Stimulated activated naive CD8-positive, alpha-beta T cell treated with anti-CD3 and anti-CD28 coated beads, Interleukin-15, amount 100 ng/mL, for 72 hours (primary cell): ENCODE data around the gene CYB5B.

Experiments used
- ATAC-seq: fragments of 150-1000 bp; cut with Tn5 transposase; 2 replicates; pipeline ENCODE4 v1.10.0; 2021; ENCODE audit warnings: mild to moderate bottlenecking, moderate library complexity
- DNase-seq, 2 donors: peaks; one replicate each; pipeline ENCODE4 v3.0.0; 2021 to 2022
- H3K27ac Mint-ChIP-seq, 2 donors: one replicate each; pipeline ENCODE4 v1.8.0; 2022; ENCODE audit warnings: mild to moderate bottlenecking in 2 of 2, mixed read lengths in 2 of 2, moderate library complexity in 2 of 2
- H3K27me3 Mint-ChIP-seq: one replicate; pipeline ENCODE4 v1.8.0; 2022; ENCODE audit warnings: mixed read lengths
- H3K4me1 Mint-ChIP-seq: one replicate; pipeline ENCODE4 v1.8.0; 2022; ENCODE audit warnings: mild to moderate bottlenecking, mixed read lengths
- H3K4me3 Mint-ChIP-seq, 2 donors: one replicate each; pipeline ENCODE4 v1.8.0; 2022; ENCODE audit warnings: mild to moderate bottlenecking in 2 of 2, mixed read lengths in 2 of 2, moderate library complexity in 1 of 2
- H3K9me3 Mint-ChIP-seq, 2 donors: one replicate each; pipeline ENCODE4 v1.8.0; 2022; ENCODE audit warnings: mixed read lengths in 2 of 2

Gene CYB5B

GRCh38 chr16:69508033-69508755, 83.8 kb downstream of the CYB5B start:
- DNase-seq (no peak), ATAC-seq (no peak)
- H3K27me3 Mint-ChIP-seq, result peaks cover 12% of the 10 kb centered on the region
- H3K9me3 Mint-ChIP-seq, result no peaks in the 10 kb centered on the region
- H3K27ac Mint-ChIP-seq, result no peak overlapping the region
- no peaks in the 10 kb centered on the region for H3K4me1 Mint-ChIP-seq
- H3K4me3 Mint-ChIP-seq, result no peak overlapping the region

- peaks cover 5% of the 10 kb centered on the region for H3K4me1 Mint-ChIP-seq
- peaks cover 12% of the 10 kb centered on the region for H3K27me3 Mint-ChIP-seq
- H3K9me3 Mint-ChIP-seq, result peaks cover 4% of the 10 kb centered on the region in 2 donors
- no peak overlapping the region for H3K4me3 Mint-ChIP-seq
- DNase-seq, result no peak
- no peak for ATAC-seq
- H3K27ac Mint-ChIP-seq, result no peak overlapping the region
Measured at GRCh38 chr16:69509125-69509524, 84.7 kb downstream of the CYB5B start.

GRCh38 chr16:69511651-69512050, 87.2 kb downstream of the CYB5B start:
- Mint-ChIP-seq H3K4me1 (peaks cover 24% of the 10 kb centered on the region), H3K9me3 (peaks cover 11% of the 10 kb centered on the region in 2 donors), H3K4me3 (no peak overlapping the region), H3K27me3 (peaks cover 12% of the 10 kb centered on the region), H3K27ac (no peak overlapping the region)
- no peak for ATAC-seq
- no peak for DNase-seq

GRCh38 chr16:69513180-69513966, 89.0 kb downstream of the CYB5B start:
- peaks cover 24% of the 10 kb centered on the region for H3K4me1 Mint-ChIP-seq
- DNase-seq, result no peak
- no peak overlapping the region for H3K27ac Mint-ChIP-seq
- H3K27me3 Mint-ChIP-seq, result peaks cover 2% of the 10 kb centered on the region
- no peak overlapping the region for H3K4me3 Mint-ChIP-seq
- no peak for ATAC-seq
- peaks cover 11% of the 10 kb centered on the region in 2 donors for H3K9me3 Mint-ChIP-seq

- no peak for DNase-seq
Measured at GRCh38 chr16:69514356-69514755, 89.9 kb downstream of the CYB5B start.

More at GRCh38 chr16:69514356-69514755, 89.9 kb downstream of the CYB5B start:
- Mint-ChIP-seq H3K4me1 (peaks cover 24% of the 10 kb centered on the region), H3K4me3 (no peak overlapping the region), H3K27ac (peak overlapping the region in 1 of 2 donors; percentile 2), H3K27me3 (no peaks in the 10 kb centered on the region), H3K9me3 (peaks cover 11% of the 10 kb centered on the region in 2 donors)
- no peak for ATAC-seq
